Osteoblast (primary cell): ENCODE measurements around the gene CELF1. TPM values are rescaled to one million over a fixed set of nuclear protein-coding genes. Genes with fewer than 3 reads are reported as not detected.

Experiments used
- DNase-seq: peaks from one replicate; pipeline ENCODE4 v3.0.0; 2011; ENCODE audit warnings: low spot score, mixed read lengths; ENCODE audit not compliant: insufficient read length; ENCODE audit errors: missing footprints
- H2AFZ ChIP-seq: 2 replicates; pipeline ENCODE4 v1.6.0; 2011; ENCODE audit warnings: mild to moderate bottlenecking, low read length
- H3K27ac ChIP-seq: 2 replicates; pipeline ENCODE4 v1.5.1; 2011; ENCODE audit warnings: mild to moderate bottlenecking, low read depth, low read length, moderate library complexity
- H3K27me3 ChIP-seq: 2 replicates; pipeline ENCODE4 v1.6.0; 2012; ENCODE audit warnings: mild to moderate bottlenecking, control low read depth, inconsistent platforms, low read length, moderate library complexity; ENCODE audit not compliant: insufficient read depth
- H3K36me3 ChIP-seq: 2 replicates; pipeline ENCODE4 v1.5.1; 2011; ENCODE audit warnings: mild to moderate bottlenecking, low read length, control low read depth, moderate library complexity; ENCODE audit not compliant: insufficient read depth
- H3K4me1 ChIP-seq: 2 replicates; pipeline ENCODE4 v1.5.1; 2011; ENCODE audit warnings: mild to moderate bottlenecking, low read length, control low read depth, moderate library complexity; ENCODE audit not compliant: insufficient read depth
- H3K4me2 ChIP-seq: 2 replicates; pipeline ENCODE4 v1.6.0; 2011; ENCODE audit warnings: mild to moderate bottlenecking, low read length; ENCODE audit not compliant: insufficient read depth
- H3K4me3 ChIP-seq: fragments of 200-600 bp; sonication (generic); 3 replicates; pipeline ENCODE4 v1.5.1; 2012; ENCODE audit warnings: mild to moderate bottlenecking, low read length, inconsistent platforms; ENCODE audit not compliant: insufficient read depth
- H3K79me2 ChIP-seq: 2 replicates; pipeline ENCODE4 v1.6.0; 2012; ENCODE audit warnings: mild to moderate bottlenecking, low read length, control low read depth, inconsistent platforms; ENCODE audit not compliant: insufficient read depth
- H3K9me3 ChIP-seq: 2 replicates; pipeline ENCODE4 v1.5.1; 2011; ENCODE audit warnings: low read depth, low read length, control low read depth
- H4K20me1 ChIP-seq: 2 replicates; pipeline ENCODE4 v1.6.0; 2012; ENCODE audit warnings: mild to moderate bottlenecking, low read length, control low read depth; ENCODE audit not compliant: insufficient read depth
- total RNA-seq: library from RNA; depleted of rRNA; stranded (reverse); fragments of >200 nt; gene quantifications from 2 replicates; pipeline ENCODE4 v1.2.3, GENCODE V29; 2012
- TF ChIP-seq, protein P1 (sequence below): IDR thresholded peaks from 2 replicates; pipeline ENCODE4 v1.5.1; 2011; ENCODE audit warnings: mild to moderate bottlenecking, low read depth, low read length, moderate library complexity; ENCODE audit errors: extremely low read depth

Gene CELF1
- total RNA-seq, 1 donor: 148 TPM

- Histone ChIP-seq H3K27ac (peak overlapping the region; percentile 45), H4K20me1 (peaks cover 29% of the 10 kb centered on the region), H3K36me3 (peaks cover 51% of the 10 kb centered on the region), H3K4me2 (peak overlapping the region; percentile 2), H2AFZ (no peak overlapping the region), H3K4me3 (no peak overlapping the region), H3K79me2 (peaks cover 72% of the 10 kb centered on the region), H3K9me3 (no peaks in the 10 kb centered on the region), H3K4me1 (peaks cover 3% of the 10 kb centered on the region), H3K27me3 (no peaks in the 10 kb centered on the region)
- no peak for DNase-seq
- TF ChIP-seq, protein P1, sequence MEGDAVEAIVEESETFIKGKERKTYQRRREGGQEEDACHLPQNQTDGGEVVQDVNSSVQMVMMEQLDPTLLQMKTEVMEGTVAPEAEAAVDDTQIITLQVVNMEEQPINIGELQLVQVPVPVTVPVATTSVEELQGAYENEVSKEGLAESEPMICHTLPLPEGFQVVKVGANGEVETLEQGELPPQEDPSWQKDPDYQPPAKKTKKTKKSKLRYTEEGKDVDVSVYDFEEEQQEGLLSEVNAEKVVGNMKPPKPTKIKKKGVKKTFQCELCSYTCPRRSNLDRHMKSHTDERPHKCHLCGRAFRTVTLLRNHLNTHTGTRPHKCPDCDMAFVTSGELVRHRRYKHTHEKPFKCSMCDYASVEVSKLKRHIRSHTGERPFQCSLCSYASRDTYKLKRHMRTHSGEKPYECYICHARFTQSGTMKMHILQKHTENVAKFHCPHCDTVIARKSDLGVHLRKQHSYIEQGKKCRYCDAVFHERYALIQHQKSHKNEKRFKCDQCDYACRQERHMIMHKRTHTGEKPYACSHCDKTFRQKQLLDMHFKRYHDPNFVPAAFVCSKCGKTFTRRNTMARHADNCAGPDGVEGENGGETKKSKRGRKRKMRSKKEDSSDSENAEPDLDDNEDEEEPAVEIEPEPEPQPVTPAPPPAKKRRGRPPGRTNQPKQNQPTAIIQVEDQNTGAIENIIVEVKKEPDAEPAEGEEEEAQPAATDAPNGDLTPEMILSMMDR: no peak
These were observed 64.1 kb downstream of the CELF1 start for GRCh38 chr11:47488674-47489394.

DNA sequence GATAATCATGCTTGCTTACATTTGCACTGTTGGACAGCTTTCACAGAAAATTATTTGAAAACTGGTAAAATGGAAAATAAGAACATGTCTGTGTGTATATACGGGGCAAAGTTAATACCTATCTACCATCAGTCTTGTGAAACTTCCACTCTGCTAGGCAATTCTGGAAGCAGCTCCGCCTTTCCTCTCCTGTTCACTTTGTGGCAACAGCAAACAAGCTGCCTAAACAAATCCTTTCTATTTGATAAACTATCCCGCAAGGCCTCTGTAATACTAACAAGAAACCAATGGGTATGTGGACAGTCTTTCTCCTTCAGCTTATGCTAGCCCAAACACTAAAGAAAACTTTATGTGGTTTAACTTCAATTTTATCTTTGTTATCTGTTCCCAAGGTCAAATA, 64.8 kb downstream of the CELF1 start:
- peaks cover 69% of the 10 kb centered on the region for H3K79me2 ChIP-seq
- no peak overlapping the region for H3K4me2 ChIP-seq
- H3K4me3 ChIP-seq: no peak overlapping the region
- H3K9me3 ChIP-seq: no peaks in the 10 kb centered on the region
- no peak overlapping the region for H2AFZ ChIP-seq
- no peaks in the 10 kb centered on the region for H3K27me3 ChIP-seq
- H3K36me3 ChIP-seq: peaks cover 58% of the 10 kb centered on the region
- no peak overlapping the region for H3K27ac ChIP-seq
- H4K20me1 ChIP-seq: peaks cover 27% of the 10 kb centered on the region
- DNase-seq: no peak
- TF ChIP-seq, protein P1: no peak
- H3K4me1 ChIP-seq: peaks cover 3% of the 10 kb centered on the region

DNA sequence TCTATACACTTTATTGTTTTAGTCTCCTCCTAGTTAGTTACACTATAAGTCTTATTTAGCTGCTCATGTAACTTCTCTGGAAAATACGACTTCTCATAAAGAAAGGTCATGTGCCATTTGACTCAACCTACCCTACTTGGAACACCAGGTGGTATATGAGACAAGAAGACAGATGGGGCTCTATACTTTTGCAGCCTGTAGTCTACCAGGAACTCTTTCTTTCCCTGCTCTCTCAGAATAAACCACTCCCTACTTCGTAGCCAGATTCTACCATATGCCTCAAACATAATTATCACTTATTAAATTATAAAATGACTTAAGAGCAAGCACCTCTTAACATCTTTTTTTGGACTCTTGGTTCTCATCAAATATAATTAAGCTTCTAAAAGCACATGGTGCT, 65.5 kb downstream of the CELF1 start:
- Histone ChIP-seq H3K27ac (no peak overlapping the region), H3K4me1 (peaks cover 3% of the 10 kb centered on the region), H2AFZ (no peak overlapping the region), H3K9me3 (no peaks in the 10 kb centered on the region), H3K4me3 (no peak overlapping the region), H3K79me2 (peaks cover 68% of the 10 kb centered on the region), H3K36me3 (peaks cover 65% of the 10 kb centered on the region), H4K20me1 (peaks cover 21% of the 10 kb centered on the region), H3K4me2 (no peak overlapping the region), H3K27me3 (no peaks in the 10 kb centered on the region)
- TF ChIP-seq, protein P1: no peak
- no peak for DNase-seq

DNA sequence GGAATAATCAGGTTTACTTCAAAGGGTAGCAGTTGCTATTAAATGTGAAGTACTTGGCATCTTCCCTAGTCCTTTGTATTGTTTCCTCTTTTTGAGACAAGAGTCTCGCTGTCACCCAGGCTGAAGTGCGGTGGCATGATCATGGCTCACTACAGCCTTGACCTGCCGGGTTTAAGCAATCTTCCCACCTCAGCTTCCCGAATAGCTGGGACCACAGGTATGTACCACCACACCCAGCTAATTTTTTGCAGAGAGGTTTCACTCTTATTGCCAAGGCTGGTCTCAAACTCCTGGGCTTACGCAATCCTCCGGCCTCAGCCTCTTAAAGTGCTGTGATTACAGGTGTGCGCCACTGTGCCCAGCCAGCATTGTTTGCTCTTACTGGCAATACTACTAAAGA, 67.8 kb downstream of the CELF1 start:
- Histone ChIP-seq H3K4me3 (no peak overlapping the region), H3K27ac (no peak overlapping the region), H4K20me1 (peaks cover 20% of the 10 kb centered on the region), H3K4me1 (peaks cover 3% of the 10 kb centered on the region), H2AFZ (no peak overlapping the region), H3K27me3 (no peaks in the 10 kb centered on the region), H3K4me2 (no peak overlapping the region), H3K36me3 (peaks cover 82% of the 10 kb centered on the region), H3K79me2 (peaks cover 55% of the 10 kb centered on the region), H3K9me3 (no peaks in the 10 kb centered on the region)
- no peak for DNase-seq
- TF ChIP-seq, protein P1: no peak
